Psoas muscle (tissue), 8 donors: ENCODE measurements around the gene WDR37. TPM values are rescaled to one million over a fixed set of nuclear protein-coding genes. Genes with fewer than 3 reads are reported as not detected.
"Not testable (repeated sequence)": the region's sequence is repeated elsewhere in the genome, so short reads cannot be mapped to it uniquely, and the experiment has no call there.

Source experiments
- ATAC-seq, 4 donors: fragments of 200-7000 bp; cut with Tn5 transposase; one replicate each; pipeline ENCODE4 v1.9.1; 2020; ENCODE audit warnings: moderate library complexity in 3 of 4, mild to moderate bottlenecking in 2 of 4
- DNase-seq, 2 donors: peaks; one replicate each; pipeline ENCODE4 v3.0.0-alpha.2; 2020
- H3K27ac ChIP-seq: fragments of 200-600 bp; one replicate; pipeline ENCODE4 v1.8.0; 2022
- H3K27me3 ChIP-seq, 3 donors: fragments of 200-600 bp in 1 of 3; one replicate each; pipeline versions ENCODE4 v1.6.1 to v1.8.0; 2013 to 2022; ENCODE audit warnings: low read length in 2 of 3, mild to moderate bottlenecking in 2 of 3, moderate library complexity in 1 of 3; ENCODE audit not compliant: insufficient read depth in 3 of 3
- H3K36me3 ChIP-seq, 2 donors: fragments of 200-600 bp in 1 of 2; one replicate each; pipeline versions ENCODE4 v1.6.1 to v1.8.0; 2013 to 2022; ENCODE audit warnings: low read depth in 1 of 2, mild to moderate bottlenecking in 1 of 2, moderate library complexity in 1 of 2; ENCODE audit not compliant: insufficient read depth in 1 of 2
- H3K4me1 ChIP-seq: fragments of 200-600 bp; one replicate; pipeline ENCODE4 v1.8.0; 2022
- H3K4me3 ChIP-seq: fragments of 200-600 bp; one replicate; pipeline ENCODE4 v1.8.0; 2022; ENCODE audit warnings: mild to moderate bottlenecking
- H3K9me3 ChIP-seq: fragments of 200-600 bp; one replicate; pipeline ENCODE4 v1.8.0; 2022
- CTCF ChIP-seq: fragments of 200-600 bp; IDR thresholded peaks from one replicate; pipeline ENCODE4 v1.8.0; 2022; ENCODE audit warnings: antibody characterized with exemption
- WGBS, 3 donors: extraction: QIAGEN DNeasy Blood & Tissue Kit; methylation state at CpG; one replicate each; pipeline versions ENCODE4 v1.1.6 to v1.1.7; 2013; 5-methylcytosine and 5-hydroxymethylcytosine counted together
- intact Hi-C, 2 donors: fragments of 100-400 bp; cut with DNase I; formaldehyde crosslinking; loops; one replicate each; pipeline versions ENCODE4 v1.11.0 to v1.14.2; 2022
- polyA plus RNA-seq, 3 donors: library from polyadenylated mRNA; stranded (reverse); fragments of 200-250 nt; gene quantifications; one replicate each; pipeline ENCODE4 v1.2.3, GENCODE V29; 2013
- total RNA-seq, 4 donors: library from RNA; stranded (reverse); fragmentation: NEBNext Ultra II Directional in 2 of 4; extraction: Animal tissue kit (Norgen Biotek cat#: 25700) in 2 of 4; gene quantifications; one replicate each; pipeline versions ENCODE4 v1.2.1 to v1.2.4, GENCODE V29; 2021 to 2023
- donor health status: healthy with polysubstance abuse.
- donor health status: DM: no; HTN: no; CAD: no; lungs with moderate emphysema.
- donor health status: Bipolar disorder and iron deficiency.
- donor health status: healthy.
- donor health status: DM: yes; HTN: yes; CAD: no.
- donor health status: DM: no; HTN: no; CAD: no.
- donor health status: DM: no; HTN: no; CAD: no.
- donor health status: DM: yes; HTN: yes; CAD: no.

The WDR37 gene
- total and polyA plus RNA-seq, 7 donors: 6.8 to 28.3 (median 17.2) TPM

- no peak overlapping the region for H3K27ac ChIP-seq
- WGBS, 3 donors: 92 to 95% (median 94%) methylated on average over 8 of the region's 8 CpGs
- intact Hi-C loops: loop anchor here (5.0 to 10.0 kb wide), 3 partner anchors 38 to 125 kb away; partner anchors contain the start of genes GTPBP4 (in 2 of the 2) and LARP4B (in 1 of the 2)
- H3K36me3 ChIP-seq: peaks cover 0 to 12% of the 10 kb centered on the region in 2 donors
- H3K27me3 ChIP-seq: no peaks in the 10 kb centered on the region
- ATAC-seq: no peak
- no peak overlapping the region for H3K4me3 ChIP-seq
- peaks cover 41% of the 10 kb centered on the region for H3K4me1 ChIP-seq
- H3K9me3 ChIP-seq: no peaks in the 10 kb centered on the region
- DNase-seq: no peak
- TF ChIP-seq CTCF: no peak
Observed at GRCh38 chr10:1059902-1060301, 3.7 kb downstream of the WDR37 start.

- ATAC-seq (no peak), DNase-seq (no peak)
- Histone ChIP-seq H3K27me3 (no peaks in the 10 kb centered on the region), H3K4me1 (peaks cover 36% of the 10 kb centered on the region), H3K36me3 (peaks cover 0 to 12% of the 10 kb centered on the region in 2 donors), H3K4me3 (no peak overlapping the region), H3K9me3 (no peaks in the 10 kb centered on the region), H3K27ac (no peak overlapping the region)
- no peak for TF ChIP-seq CTCF
- 89 to 91% (median 90%) methylated on average over 7 of the region's 7 CpGs for WGBS, 3 donors
- intact Hi-C loops: loop anchor here in 1 of 2 donors (5.0 kb wide), 1 partner anchor 40 kb away; no protein-coding TSS in a partner anchor
Observed at GRCh38 chr10:1061930-1062774, 6.0 kb downstream of the WDR37 start.

GRCh38 chr10:1063232-1063865 lies 7.2 kb downstream of the WDR37 start:
- H3K36me3 ChIP-seq: peaks cover 0 to 12% of the 10 kb centered on the region in 2 donors
- intact Hi-C loops: loop anchor here in 1 of 2 donors (5.0 kb wide), 1 partner anchor 41 kb away; no protein-coding TSS in a partner anchor
- H3K27me3 ChIP-seq: no peaks in the 10 kb centered on the region
- H3K4me1 ChIP-seq: peaks cover 25% of the 10 kb centered on the region
- H3K27ac ChIP-seq: no peak overlapping the region
- no peak overlapping the region for H3K4me3 ChIP-seq
- TF ChIP-seq CTCF: no peak
- ATAC-seq (no peak), DNase-seq (no peak)
- H3K9me3 ChIP-seq: no peaks in the 10 kb centered on the region
- WGBS, 3 donors: 83 to 89% (median 85%) methylated on average over 7 of the region's 7 CpGs

GRCh38 chr10:1064964-1065247 lies 8.7 kb downstream of the WDR37 start:
- H3K36me3 ChIP-seq: peaks cover 0 to 6% of the 10 kb centered on the region in 2 donors

GRCh38 chr10:1066734-1067133 lies 10.5 kb downstream of the WDR37 start:
- H3K9me3 ChIP-seq, H3K4me1 ChIP-seq, intact Hi-C loops, H3K27me3 ChIP-seq, H3K36me3 ChIP-seq, ATAC-seq, H3K4me3 ChIP-seq, H3K27ac ChIP-seq, DNase-seq: not testable (repeated sequence)
- 86 to 88% (median 88%) methylated on average over 8 of the region's 8 CpGs for WGBS, 3 donors

More at GRCh38 chr10:1064964-1065247, 8.7 kb downstream of the WDR37 start:
- H3K4me3 ChIP-seq: no peak overlapping the region
- WGBS, 3 donors: 85 to 91% (median 88%) methylated on average over 4 of the region's 4 CpGs
- intact Hi-C loops: loop anchor here in 1 of 2 donors (5.0 kb wide), 1 partner anchor 43 kb away; no protein-coding TSS in a partner anchor
- DNase-seq (no peak), ATAC-seq (no peak)
- no peak for TF ChIP-seq CTCF
- H3K27ac ChIP-seq: no peak overlapping the region
- peaks cover 18% of the 10 kb centered on the region for H3K4me1 ChIP-seq
- no peaks in the 10 kb centered on the region for H3K9me3 ChIP-seq
- no peaks in the 10 kb centered on the region for H3K27me3 ChIP-seq
